CD4-positive, alpha-beta T cell treated with Interleukin-6 at 100 ng/mL for 8 hours (primary cell): ENCODE results near the gene SLC39A3.
"Not testable (repeated sequence)": the region's sequence is repeated elsewhere in the genome, so short reads cannot be mapped to it uniquely, and the experiment has no call there.

Source experiments
- DNase-seq: peaks from one replicate; pipeline ENCODE4 v3.0.0-alpha.2; 2020; ENCODE audit warnings: mixed read lengths, low spot score

Gene SLC39A3

GRCh38 chr19:2722541-2723344 is 17.1 kb downstream of the SLC39A3 start:
- DNase-seq: no peak

GRCh38 chr19:2721570-2722540 is 18.0 kb downstream of the SLC39A3 start:
- no peak for DNase-seq

- no peak for DNase-seq
Measured at GRCh38 chr19:2720777-2721569, 18.8 kb downstream of the SLC39A3 start, which contains the start of gene DIRAS1. TSS of gene DIRAS1 (minus strand) at chr19:2721372. CDS start at chr19:2717806, 3,566 bp downstream.

GRCh38 chr19:2719920-2720776 is 19.7 kb downstream of the SLC39A3 start:
- DNase-seq: no peak

- DNase-seq: no peak
Measured at GRCh38 chr19:2719232-2719735, 20.5 kb downstream of the SLC39A3 start.

- no peak for DNase-seq
Measured at GRCh38 chr19:2717638-2718541, 21.9 kb downstream of the SLC39A3 start.

- no peak for DNase-seq
Measured at GRCh38 chr19:2716722-2717637, 22.8 kb downstream of the SLC39A3 start.

- no peak for DNase-seq
Measured at GRCh38 chr19:2716275-2716650, 23.6 kb downstream of the SLC39A3 start.

GRCh38 chr19:2715470-2716274 is 24.1 kb downstream of the SLC39A3 start:
- no peak for DNase-seq

- DNase-seq: no peak
Measured at GRCh38 chr19:2714531-2715269, 25.1 kb downstream of the SLC39A3 start.

GRCh38 chr19:2714102-2714501 is 25.7 kb downstream of the SLC39A3 start:
- not testable (repeated sequence) for DNase-seq

- DNase-seq: not testable (repeated sequence)
Measured at GRCh38 chr19:2713170-2713569, 26.6 kb downstream of the SLC39A3 start.

- no peak for DNase-seq
Measured at GRCh38 chr19:2711875-2712205, 28.0 kb downstream of the SLC39A3 start.

- no peak for DNase-seq
Measured at GRCh38 chr19:2711172-2711874, 28.5 kb downstream of the SLC39A3 start.

- no peak for DNase-seq
Measured at GRCh38 chr19:2706251-2706650, 33.6 kb downstream of the SLC39A3 start.

GRCh38 chr19:2703691-2704216 is 36.1 kb downstream of the SLC39A3 start:
- DNase-seq: no peak
